ENCODE results near the gene SLC22A5.

Gene SLC22A5

GRCh38 chr5:132369474-132370180, at the start of gene SLC22A5:
SLC22A5 (plus strand) TSS chr5:132369710; CDS start chr5:132369973, 263 bp downstream.
- Histone ChIP-seq H3K4me3 (peak within 1 kb of the TSS; percentile 89), H3K9me3 (ENCODE audit: low read depth, low read length) (no peaks in the 10 kb centered on the region), H3K27ac (no peak within 1 kb of the TSS), H3K36me3 (ENCODE audit: insufficient read depth, low read length) (no peaks in the 10 kb centered on the region), H3K9ac (ENCODE audit: insufficient read length) (peak within 1 kb of the TSS; percentile 78)
- DNase-seq (ENCODE audit: low read depth, low spot score) = no peak
- peak; percentile 68 for TF ChIP-seq POLR2AphosphoS5 (IDR thresholded peaks at IDR 0.05; ENCODE audit: borderline replicate concordance, low read depth, low read length)
- no peak for TF ChIP-seq FOXP2 (optimal IDR thresholded peaks at IDR 0.05; ENCODE audit: control extremely low read depth, extremely low read length, insufficient read depth)

GRCh38 chr5:132319975-132320374, 49.5 kb upstream of the SLC22A5 start:
- H3K4me3 ChIP-seq = no peak overlapping the region
- H3K36me3 ChIP-seq (ENCODE audit: insufficient read depth, low read length) = no peaks in the 10 kb centered on the region
- TF ChIP-seq POLR2AphosphoS5 (IDR thresholded peaks at IDR 0.05; ENCODE audit: borderline replicate concordance, low read depth, low read length) = no peak
- no peak for TF ChIP-seq EZH2 (IDR thresholded peaks at IDR 0.05)
- no peak for TF ChIP-seq FOXP2 (optimal IDR thresholded peaks at IDR 0.05; ENCODE audit: control extremely low read depth, extremely low read length, insufficient read depth)
- DNase-seq (ENCODE audit: low read depth, low spot score) = no peak
- H3K27ac ChIP-seq = no peak overlapping the region
- H3K9ac ChIP-seq (ENCODE audit: insufficient read length) = no peak overlapping the region
- H3K9me3 ChIP-seq (ENCODE audit: low read depth, low read length) = no peaks in the 10 kb centered on the region

- TF ChIP-seq EZH2 (IDR thresholded peaks at IDR 0.05) (no peak), POLR2AphosphoS5 (IDR thresholded peaks at IDR 0.05; ENCODE audit: borderline replicate concordance, low read depth, low read length) (no peak), FOXP2 (optimal IDR thresholded peaks at IDR 0.05; ENCODE audit: control extremely low read depth, extremely low read length, insufficient read depth) (no peak)
- Histone ChIP-seq H3K9me3 (ENCODE audit: low read depth, low read length) (no peaks in the 10 kb centered on the region), H3K9ac (ENCODE audit: insufficient read length) (no peak overlapping the region), H3K27ac (no peak overlapping the region), H3K4me3 (no peak overlapping the region), H3K36me3 (ENCODE audit: insufficient read depth, low read length) (no peaks in the 10 kb centered on the region)
- no peak for DNase-seq (ENCODE audit: low read depth, low spot score)
These were observed 48.3 kb upstream of the SLC22A5 start for GRCh38 chr5:132321109-132321721.

GRCh38 chr5:132322266-132322665, 47.2 kb upstream of the SLC22A5 start:
- H3K27ac ChIP-seq = no peak overlapping the region
- no peak overlapping the region for H3K9ac ChIP-seq (ENCODE audit: insufficient read length)
- no peaks in the 10 kb centered on the region for H3K36me3 ChIP-seq (ENCODE audit: insufficient read depth, low read length)
- TF ChIP-seq POLR2AphosphoS5 (IDR thresholded peaks at IDR 0.05; ENCODE audit: borderline replicate concordance, low read depth, low read length) (no peak), EZH2 (IDR thresholded peaks at IDR 0.05) (no peak), FOXP2 (optimal IDR thresholded peaks at IDR 0.05; ENCODE audit: control extremely low read depth, extremely low read length, insufficient read depth) (no peak)
- no peak overlapping the region for H3K4me3 ChIP-seq
- DNase-seq (ENCODE audit: low read depth, low spot score) = no peak
- H3K9me3 ChIP-seq (ENCODE audit: low read depth, low read length) = no peaks in the 10 kb centered on the region

GRCh38 chr5:132323202-132323601, 46.3 kb upstream of the SLC22A5 start:
- no peak for DNase-seq (ENCODE audit: low read depth, low spot score)
- H3K9ac ChIP-seq (ENCODE audit: insufficient read length) = no peak overlapping the region
- TF ChIP-seq POLR2AphosphoS5 (IDR thresholded peaks at IDR 0.05; ENCODE audit: borderline replicate concordance, low read depth, low read length) = no peak
- no peak for TF ChIP-seq FOXP2 (optimal IDR thresholded peaks at IDR 0.05; ENCODE audit: control extremely low read depth, extremely low read length, insufficient read depth)
- no peak for TF ChIP-seq EZH2 (IDR thresholded peaks at IDR 0.05)
- no peak overlapping the region for H3K27ac ChIP-seq
- no peak overlapping the region for H3K4me3 ChIP-seq
- H3K36me3 ChIP-seq (ENCODE audit: insufficient read depth, low read length) = no peaks in the 10 kb centered on the region
- H3K9me3 ChIP-seq (ENCODE audit: low read depth, low read length) = no peaks in the 10 kb centered on the region

- DNase-seq (ENCODE audit: low read depth, low spot score) = no peak
- Histone ChIP-seq H3K4me3 (no peak overlapping the region), H3K36me3 (ENCODE audit: insufficient read depth, low read length) (no peaks in the 10 kb centered on the region), H3K9me3 (ENCODE audit: low read depth, low read length) (no peaks in the 10 kb centered on the region), H3K9ac (ENCODE audit: insufficient read length) (no peak overlapping the region), H3K27ac (no peak overlapping the region)
- no peak for TF ChIP-seq POLR2AphosphoS5 (IDR thresholded peaks at IDR 0.05; ENCODE audit: borderline replicate concordance, low read depth, low read length)
- no peak for TF ChIP-seq EZH2 (IDR thresholded peaks at IDR 0.05)
- TF ChIP-seq FOXP2 (optimal IDR thresholded peaks at IDR 0.05; ENCODE audit: control extremely low read depth, extremely low read length, insufficient read depth) = no peak
These were observed 43.8 kb upstream of the SLC22A5 start for GRCh38 chr5:132325691-132326090.

GRCh38 chr5:132327252-132327955, 42.1 kb upstream of the SLC22A5 start:
- peak overlapping the region; percentile 25; the same call in 1 of the 2 replicates for H3K27ac ChIP-seq
- H3K9ac ChIP-seq (ENCODE audit: insufficient read length) = no peak overlapping the region
- no peak; the same call in 1 of the 2 replicates for TF ChIP-seq POLR2AphosphoS5 (IDR thresholded peaks at IDR 0.05; ENCODE audit: borderline replicate concordance, low read depth, low read length)
- DNase-seq (ENCODE audit: low read depth, low spot score) = no peak
- H3K4me3 ChIP-seq = no peak overlapping the region
- no peaks in the 10 kb centered on the region for H3K9me3 ChIP-seq (ENCODE audit: low read depth, low read length)
- H3K36me3 ChIP-seq (ENCODE audit: insufficient read depth, low read length) = no peaks in the 10 kb centered on the region

- H3K9me3 ChIP-seq (ENCODE audit: low read depth, low read length) = no peaks in the 10 kb centered on the region
- H3K27ac ChIP-seq = no peak overlapping the region
- no peak overlapping the region for H3K9ac ChIP-seq (ENCODE audit: insufficient read length)
- DNase-seq (ENCODE audit: low read depth, low spot score) = no peak
- TF ChIP-seq EZH2 (IDR thresholded peaks at IDR 0.05) (no peak), FOXP2 (optimal IDR thresholded peaks at IDR 0.05; ENCODE audit: control extremely low read depth, extremely low read length, insufficient read depth) (no peak), POLR2AphosphoS5 (IDR thresholded peaks at IDR 0.05; ENCODE audit: borderline replicate concordance, low read depth, low read length) (no peak)
- no peaks in the 10 kb centered on the region for H3K36me3 ChIP-seq (ENCODE audit: insufficient read depth, low read length)
- no peak overlapping the region for H3K4me3 ChIP-seq
These were observed 34.7 kb upstream of the SLC22A5 start for GRCh38 chr5:132334812-132335211.

Data from SK-N-MC (cell line).